Neural progenitor cell (in vitro differentiated cells): ENCODE measurements around the gene CA5A. TPM values are rescaled to one million over a fixed set of nuclear protein-coding genes. Genes with fewer than 3 reads are reported as not detected.

Source experiments
- DNase-seq: peaks from one replicate; pipeline ENCODE4 v3.0.0-alpha.2; 2016; ENCODE audit warnings: low spot score
- H2AFZ ChIP-seq: fragments of 200-600 bp; sonication (generic); replicated peaks from 2 replicates; pipeline ENCODE4 v1.6.1; 2016; ENCODE audit warnings: antibody characterized with exemption
- H3F3A ChIP-seq: fragments of 200-600 bp; sonication (generic); 2 replicates; pipeline ENCODE4 v1.6.1; 2016; ENCODE audit warnings: antibody characterized with exemption, low read depth
- H3K27ac ChIP-seq: fragments of 200-600 bp; sonication (generic); 2 replicates; pipeline ENCODE4 v1.5.1; 2016; ENCODE audit warnings: mild to moderate bottlenecking
- H3K27me3 ChIP-seq: fragments of 200-600 bp; sonication (generic); 2 replicates; pipeline ENCODE4 v1.6.1; 2016; ENCODE audit warnings: mild to moderate bottlenecking, moderate library complexity
- H3K36me3 ChIP-seq: fragments of 200-600 bp; sonication (generic); 2 replicates; pipeline ENCODE4 v1.5.1; 2016
- H3K4me1 ChIP-seq: fragments of 200-600 bp; sonication (generic); 2 replicates; pipeline ENCODE4 v1.6.1; 2016; ENCODE audit warnings: mixed run types
- H3K4me2 ChIP-seq: fragments of 200-600 bp; sonication (generic); 2 replicates; pipeline ENCODE4 v1.6.1; 2016
- H3K4me3 ChIP-seq: fragments of 200-600 bp; sonication (generic); 2 replicates; pipeline ENCODE4 v1.5.1; 2016
- H3K79me2 ChIP-seq: fragments of 200-600 bp; sonication (generic); 2 replicates; pipeline ENCODE4 v1.6.1; 2016; ENCODE audit warnings: low read depth
- H3K9ac ChIP-seq: fragments of 200-600 bp; sonication (generic); 2 replicates; pipeline ENCODE4 v1.6.1; 2016
- H3K9me3 ChIP-seq: fragments of 200-600 bp; sonication (generic); 2 replicates; pipeline ENCODE4 v1.5.1; 2016; ENCODE audit warnings: low read depth
- H4K20me1 ChIP-seq: fragments of 200-600 bp; sonication (generic); 2 replicates; pipeline ENCODE4 v1.6.1; 2016; ENCODE audit warnings: low read depth
- H3K27ac Mint-ChIP-seq: 3 replicates; pipeline ENCODE4 v1.8.0; 2021; ENCODE audit warnings: mixed read lengths
- H3K27me3 Mint-ChIP-seq: 2 replicates; pipeline ENCODE4 v1.8.0; 2022; ENCODE audit warnings: low read depth, mild to moderate bottlenecking, inconsistent platforms, moderate library complexity, mixed read lengths; ENCODE audit not compliant: insufficient read depth
- H3K36me3 Mint-ChIP-seq: 3 replicates; pipeline ENCODE4 v1.8.0; 2021; ENCODE audit warnings: mixed read lengths
- H3K4me1 Mint-ChIP-seq: 3 replicates; pipeline ENCODE4 v1.8.0; 2021; ENCODE audit warnings: mixed read lengths
- H3K4me3 Mint-ChIP-seq: 3 replicates; pipeline ENCODE4 v1.8.0; 2021; ENCODE audit warnings: mild to moderate bottlenecking, moderate library complexity, mixed read lengths
- H3K9me3 Mint-ChIP-seq: 3 replicates; pipeline ENCODE4 v1.8.0; 2020; ENCODE audit warnings: mixed read lengths
- CTCF ChIP-seq: fragments of 200-600 bp; sonication (generic); IDR thresholded peaks from 2 replicates; pipeline ENCODE4 v1.5.1; 2017; ENCODE audit warnings: antibody characterized with exemption, mild to moderate bottlenecking
- EZH2 ChIP-seq: fragments of 200-600 bp; sonication (generic); IDR thresholded peaks from 2 replicates; pipeline ENCODE4 v1.6.1; 2017; ENCODE audit warnings: antibody characterized with exemption, mild to moderate bottlenecking, moderate library complexity
- EZH2phosphoT487 ChIP-seq: fragments of 200-600 bp; sonication (generic); IDR thresholded peaks from 2 replicates; pipeline ENCODE4 v1.6.1; 2017; ENCODE audit warnings: antibody characterized with exemption
- total RNA-seq: library from RNA; depleted of rRNA; stranded (reverse); fragments of >200 nt; gene quantifications from 2 replicates; pipeline ENCODE4 v1.2.3, GENCODE V29; 2015; ENCODE audit warnings: low replicate concordance

Gene CA5A
- total RNA-seq, 1 donor from 2014 or later, result not detected

- TF ChIP-seq CTCF (no peak), EZH2phosphoT487 (no peak)
- Histone ChIP-seq H3K27ac (no peak overlapping the region), H3K4me1 (no peaks in the 10 kb centered on the region), H3K4me3 (no peak overlapping the region), H3K27me3 (no peaks in the 10 kb centered on the region), H2AFZ (no peak overlapping the region), H3K9ac (no peak overlapping the region), H3K79me2 (peaks cover 10% of the 10 kb centered on the region), H3K9me3 (no peaks in the 10 kb centered on the region), H3F3A (no peaks in the 10 kb centered on the region), H4K20me1 (no peaks in the 10 kb centered on the region), H3K4me2 (no peak overlapping the region), H3K36me3 (no peaks in the 10 kb centered on the region)
- Mint-ChIP-seq H3K36me3 (peaks cover 15% of the 10 kb centered on the region), H3K4me1 (peaks cover 8% of the 10 kb centered on the region), H3K4me3 (no peak overlapping the region), H3K9me3 (no peaks in the 10 kb centered on the region), H3K27ac (no peak overlapping the region), H3K27me3 (peaks cover 2% of the 10 kb centered on the region)
- DNase-seq, result no peak
Observed at GRCh38 chr16:87979352-87979751, 43.0 kb upstream of the CA5A start.

GRCh38 chr16:87978127-87978526, 41.8 kb upstream of the CA5A start:
- Histone ChIP-seq H3K27ac (no peak overlapping the region), H3F3A (no peaks in the 10 kb centered on the region), H3K27me3 (no peaks in the 10 kb centered on the region), H3K4me1 (no peaks in the 10 kb centered on the region), H3K9ac (no peak overlapping the region), H2AFZ (no peak overlapping the region), H4K20me1 (no peaks in the 10 kb centered on the region), H3K79me2 (peaks cover 22% of the 10 kb centered on the region), H3K4me3 (no peak overlapping the region), H3K4me2 (no peak overlapping the region), H3K9me3 (no peaks in the 10 kb centered on the region), H3K36me3 (no peaks in the 10 kb centered on the region)
- Mint-ChIP-seq H3K27ac (no peak overlapping the region), H3K36me3 (peaks cover 17% of the 10 kb centered on the region), H3K4me1 (peaks cover 8% of the 10 kb centered on the region), H3K27me3 (peaks cover 2% of the 10 kb centered on the region), H3K9me3 (peaks cover under 1% of the 10 kb centered on the region), H3K4me3 (no peak overlapping the region)
- no peak for TF ChIP-seq EZH2
- TF ChIP-seq CTCF, result no peak
- TF ChIP-seq EZH2phosphoT487, result no peak
- no peak for DNase-seq

- Histone ChIP-seq H2AFZ (no peak overlapping the region), H4K20me1 (no peaks in the 10 kb centered on the region), H3K36me3 (peaks cover 5% of the 10 kb centered on the region), H3K79me2 (peaks cover 36% of the 10 kb centered on the region), H3K4me2 (no peak overlapping the region), H3K4me1 (no peaks in the 10 kb centered on the region), H3K9ac (no peak overlapping the region), H3K27me3 (no peaks in the 10 kb centered on the region), H3K9me3 (peaks cover 10% of the 10 kb centered on the region), H3F3A (no peaks in the 10 kb centered on the region), H3K27ac (no peak overlapping the region), H3K4me3 (no peak overlapping the region)
- H3K4me1 Mint-ChIP-seq, result peaks cover 8% of the 10 kb centered on the region
- peaks cover 2% of the 10 kb centered on the region for H3K27me3 Mint-ChIP-seq
- peaks cover 29% of the 10 kb centered on the region for H3K36me3 Mint-ChIP-seq
- peaks cover 14% of the 10 kb centered on the region for H3K9me3 Mint-ChIP-seq
- H3K4me3 Mint-ChIP-seq, result no peak overlapping the region
- no peak for TF ChIP-seq EZH2
- TF ChIP-seq CTCF, result no peak
- TF ChIP-seq EZH2phosphoT487, result no peak
- no peak for DNase-seq
- no peak overlapping the region for H3K27ac Mint-ChIP-seq
Observed at GRCh38 chr16:87976665-87977064, 40.3 kb upstream of the CA5A start.
